ENCODE results near the gene UNC5A. TPM values are rescaled to one million over a fixed set of nuclear protein-coding genes. Genes with fewer than 3 reads are reported as not detected.

UNC5A gene
- total RNA-seq, 1 experiment from 2014 or later, result not detected

GRCh38 chr5:176901260-176902101 is 91.1 kb downstream of the UNC5A start:
- H3K27ac ChIP-seq, result no peak overlapping the region
- H3K9me3 ChIP-seq (replicated peaks), result no peaks in the 10 kb centered on the region
- H3K36me3 ChIP-seq, result peaks cover 45% of the 10 kb centered on the region
- H3K27me3 ChIP-seq (replicated peaks), result no peaks in the 10 kb centered on the region; the same call in 1 of the 2 replicates
- H3K4me3 ChIP-seq, result no peak overlapping the region
- DNase-seq (ENCODE audit: low read depth in 1 of 2, low spot score in 2 of 2), result peak in 1 of 2 experiments; percentile 36
- H3K4me1 ChIP-seq (replicated peaks), result no peaks in the 10 kb centered on the region

DNA sequence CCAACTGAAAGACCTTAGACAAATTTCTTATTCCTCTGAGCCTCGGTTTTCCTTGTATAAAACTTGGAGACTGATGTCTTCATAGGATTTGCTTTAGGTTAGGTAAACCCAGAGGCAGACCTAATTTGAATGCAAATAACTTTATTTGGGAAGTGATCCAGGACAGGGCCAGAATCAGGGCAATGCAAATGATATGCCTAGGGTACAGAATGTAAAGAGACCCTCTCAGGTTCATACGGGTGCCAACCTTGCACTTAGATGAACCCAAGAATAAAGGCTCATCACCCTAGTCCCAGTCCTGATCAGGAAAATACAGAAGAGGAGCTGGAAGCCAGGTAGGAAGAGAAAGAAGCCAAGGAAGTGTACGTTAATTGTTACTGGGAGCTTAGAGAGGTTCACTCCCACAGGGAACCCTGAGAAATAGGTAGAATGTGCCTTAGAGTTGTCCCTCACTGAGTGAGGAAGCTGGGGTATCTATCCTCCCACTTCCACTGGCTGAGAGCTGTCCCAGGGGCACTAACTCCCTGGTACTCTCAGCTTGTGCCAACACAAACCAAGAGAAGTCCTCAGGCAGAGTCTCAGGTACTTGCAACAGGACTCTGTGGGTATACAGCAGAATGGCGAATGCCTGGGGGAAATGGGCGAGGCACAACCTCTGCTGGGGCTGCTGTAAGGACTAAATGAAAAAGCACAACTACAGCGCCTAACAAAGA is 91.9 kb downstream of the UNC5A start:
- Histone ChIP-seq H3K4me3 (no peak overlapping the region), H3K4me1 (replicated peaks) (no peaks in the 10 kb centered on the region), H3K9me3 (replicated peaks) (no peaks in the 10 kb centered on the region), H3K27ac (no peak overlapping the region), H3K36me3 (peaks cover 53% of the 10 kb centered on the region), H3K27me3 (replicated peaks) (no peaks in the 10 kb centered on the region)
- no peak for DNase-seq (ENCODE audit: low read depth in 1 of 2, low spot score in 2 of 2)

DNA sequence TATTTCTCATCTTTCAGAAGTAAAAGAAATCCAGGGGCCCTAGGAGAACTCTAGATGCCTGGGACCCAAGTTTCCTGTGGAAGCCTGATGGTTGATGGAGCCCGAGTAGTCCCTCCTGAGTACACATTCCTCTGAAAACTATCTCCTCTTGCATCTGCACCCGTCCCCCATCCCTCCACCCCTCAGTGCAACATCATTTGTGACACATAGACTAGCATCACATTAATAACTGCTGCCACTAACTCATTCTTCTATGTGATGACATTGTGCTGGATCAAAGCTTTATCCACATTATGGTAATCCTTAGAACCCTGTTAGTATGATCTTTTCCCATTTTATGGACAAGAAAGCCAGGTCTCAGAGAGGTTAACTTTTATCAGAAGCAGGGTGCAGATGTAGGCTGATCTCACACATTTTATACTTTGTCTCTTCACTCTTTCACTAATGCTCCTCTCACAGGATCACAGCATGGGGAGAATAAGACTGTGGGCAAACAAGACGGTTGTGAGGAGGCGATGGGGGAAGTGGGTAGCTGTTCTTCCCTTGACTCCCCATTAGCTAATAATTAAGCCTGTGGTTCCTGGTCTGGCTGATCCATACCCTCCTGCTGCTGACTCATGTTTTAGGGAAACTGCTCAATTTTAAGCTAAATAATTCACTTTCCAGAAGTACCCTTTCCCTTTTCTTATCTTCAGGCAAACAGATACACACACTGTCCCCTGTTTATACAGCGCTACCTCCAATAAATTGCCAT is 92.7 kb downstream of the UNC5A start:
- Histone ChIP-seq H3K27ac (no peak overlapping the region), H3K27me3 (replicated peaks) (no peaks in the 10 kb centered on the region), H3K4me1 (replicated peaks) (no peaks in the 10 kb centered on the region), H3K36me3 (peaks cover 62% of the 10 kb centered on the region), H3K4me3 (no peak overlapping the region), H3K9me3 (replicated peaks) (no peaks in the 10 kb centered on the region)
- DNase-seq (ENCODE audit: low read depth in 1 of 2, low spot score in 2 of 2), result no peak

GRCh38 chr5:176904276-176904675 is 93.9 kb downstream of the UNC5A start:
- Histone ChIP-seq H3K36me3 (peaks cover 71% of the 10 kb centered on the region), H3K27ac (no peak overlapping the region), H3K4me3 (no peak overlapping the region), H3K27me3 (replicated peaks) (no peaks in the 10 kb centered on the region), H3K4me1 (replicated peaks) (no peaks in the 10 kb centered on the region), H3K9me3 (replicated peaks) (no peaks in the 10 kb centered on the region)
- DNase-seq (ENCODE audit: low read depth in 1 of 2, low spot score in 2 of 2), result no peak

DNA sequence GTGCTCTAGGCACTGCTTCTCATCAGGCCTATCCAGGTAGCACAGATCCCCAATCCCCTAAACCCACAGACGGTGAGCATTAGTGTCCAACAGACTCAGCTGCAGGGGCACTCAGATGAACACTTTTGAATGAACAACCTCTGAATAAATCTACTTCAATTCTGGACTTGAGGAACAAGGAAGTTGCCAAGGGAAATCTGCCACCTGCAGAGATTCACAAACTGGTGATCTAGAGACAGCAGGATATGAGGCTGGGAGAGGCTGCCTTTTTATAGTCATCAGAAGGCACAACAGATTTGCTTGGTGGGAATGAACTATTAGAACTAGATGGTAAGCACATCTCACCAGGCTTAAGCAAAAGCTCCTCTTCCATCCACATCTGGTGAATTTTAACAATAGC is 95.8 kb downstream of the UNC5A start:
- Histone ChIP-seq H3K27me3 (replicated peaks) (no peaks in the 10 kb centered on the region), H3K4me1 (replicated peaks) (no peaks in the 10 kb centered on the region), H3K9me3 (replicated peaks) (no peaks in the 10 kb centered on the region), H3K4me3 (no peak overlapping the region), H3K27ac (no peak overlapping the region), H3K36me3 (peaks cover 80% of the 10 kb centered on the region)
- no peak for DNase-seq (ENCODE audit: low read depth in 1 of 2, low spot score in 2 of 2)

DNA sequence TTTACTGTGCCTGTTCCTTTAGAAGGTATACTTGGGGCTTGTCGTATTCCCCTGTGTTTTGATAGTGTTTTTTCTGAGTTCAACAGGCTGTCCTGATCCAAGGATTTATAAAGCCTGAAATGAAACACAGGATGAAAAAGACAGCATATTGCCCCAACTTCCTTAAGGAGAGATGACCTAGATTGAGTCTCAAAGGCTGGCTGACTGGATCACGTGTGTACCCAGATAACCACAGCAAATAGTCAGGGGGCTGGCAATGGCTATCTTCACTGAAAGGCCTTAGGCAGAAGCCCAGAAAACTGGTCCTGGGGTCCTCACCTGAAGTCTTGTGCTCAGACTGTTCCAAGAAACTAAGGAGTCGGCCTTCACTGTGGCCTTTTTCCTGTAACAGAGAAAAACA is 96.4 kb downstream of the UNC5A start:
- DNase-seq (ENCODE audit: low read depth in 1 of 2, low spot score in 2 of 2), result no peak
- peaks cover 84% of the 10 kb centered on the region for H3K36me3 ChIP-seq
- no peak overlapping the region for H3K4me3 ChIP-seq

GRCh38 chr5:176908675-176909368 is 98.5 kb downstream of the UNC5A start:
- Histone ChIP-seq H3K36me3 (peaks cover 66% of the 10 kb centered on the region), H3K4me1 (replicated peaks) (no peaks in the 10 kb centered on the region), H3K27me3 (replicated peaks) (no peaks in the 10 kb centered on the region), H3K9me3 (replicated peaks) (no peaks in the 10 kb centered on the region), H3K4me3 (no peak overlapping the region), H3K27ac (no peak overlapping the region)
- no peak for DNase-seq (ENCODE audit: low read depth in 1 of 2, low spot score in 2 of 2)

More for the DNA sequence above, 96.4 kb downstream of the UNC5A start:
- Histone ChIP-seq H3K9me3 (replicated peaks) (no peaks in the 10 kb centered on the region), H3K4me1 (replicated peaks) (no peaks in the 10 kb centered on the region), H3K27me3 (replicated peaks) (no peaks in the 10 kb centered on the region), H3K27ac (no peak overlapping the region)

DNA sequence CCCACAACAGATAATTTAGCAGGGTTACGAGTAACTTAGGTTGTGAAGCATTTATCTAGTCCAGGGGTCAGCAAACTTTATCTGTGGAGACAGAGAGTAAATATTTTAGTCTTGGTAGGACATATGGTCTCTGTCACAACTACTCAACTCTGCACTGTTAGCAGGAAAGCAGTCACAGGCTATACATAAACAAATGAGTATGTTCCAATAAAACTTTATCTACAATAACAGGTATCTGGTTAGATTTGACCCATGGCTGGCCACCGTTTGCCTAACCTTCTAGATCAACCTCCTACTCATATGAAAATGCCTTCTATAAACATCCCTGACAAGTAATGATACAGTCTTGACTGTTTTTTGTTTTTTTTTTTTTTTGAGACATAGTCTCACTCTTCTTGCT is 101.8 kb downstream of the UNC5A start:
- Histone ChIP-seq H3K9me3 (replicated peaks) (no peaks in the 10 kb centered on the region), H3K4me1 (replicated peaks) (no peaks in the 10 kb centered on the region), H3K27ac (no peak overlapping the region), H3K36me3 (peaks cover 44% of the 10 kb centered on the region), H3K27me3 (replicated peaks) (no peaks in the 10 kb centered on the region), H3K4me3 (no peak overlapping the region)
- DNase-seq (ENCODE audit: low read depth in 1 of 2, low spot score in 2 of 2), result no peak

GRCh38 chr5:176915906-176916305 is 105.5 kb downstream of the UNC5A start:
- DNase-seq (ENCODE audit: low read depth in 1 of 2, low spot score in 2 of 2), result no peak
- peaks cover 28% of the 10 kb centered on the region for H3K36me3 ChIP-seq
- no peaks in the 10 kb centered on the region for H3K4me1 ChIP-seq (replicated peaks)
- no peak overlapping the region for H3K27ac ChIP-seq
- H3K4me3 ChIP-seq, result no peak overlapping the region
- H3K9me3 ChIP-seq (replicated peaks), result no peaks in the 10 kb centered on the region
- no peaks in the 10 kb centered on the region for H3K27me3 ChIP-seq (replicated peaks)

GRCh38 chr5:176916337-176916736 is 106.0 kb downstream of the UNC5A start:
- Histone ChIP-seq H3K4me3 (no peak overlapping the region), H3K27ac (no peak overlapping the region), H3K36me3 (peaks cover 30% of the 10 kb centered on the region), H3K27me3 (replicated peaks) (no peaks in the 10 kb centered on the region), H3K9me3 (replicated peaks) (no peaks in the 10 kb centered on the region), H3K4me1 (replicated peaks) (no peaks in the 10 kb centered on the region)
- DNase-seq (ENCODE audit: low read depth in 1 of 2, low spot score in 2 of 2), result no peak

DNA sequence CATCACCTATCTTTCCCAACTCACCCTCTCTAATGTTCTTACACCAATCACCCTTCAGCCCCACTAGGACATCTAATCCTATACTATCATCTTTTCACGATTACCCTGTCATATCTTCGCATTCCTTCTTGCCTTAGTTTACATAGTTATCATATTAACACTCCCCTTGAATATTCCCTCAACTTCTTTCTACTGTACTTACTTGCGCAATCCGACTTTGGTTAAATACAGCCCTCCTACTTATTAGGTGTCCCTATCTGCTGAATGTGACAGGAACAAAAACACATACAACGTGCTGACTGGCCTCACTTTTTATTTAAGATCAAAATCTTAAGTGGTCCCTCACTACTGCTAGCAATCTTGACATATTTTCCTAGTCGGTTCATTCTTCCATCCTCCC is 108.3 kb downstream of the UNC5A start:
- Histone ChIP-seq H3K27me3 (replicated peaks) (no peaks in the 10 kb centered on the region), H3K27ac (no peak overlapping the region), H3K4me1 (replicated peaks) (peaks cover 6% of the 10 kb centered on the region; the same call in 1 of the 2 replicates), H3K4me3 (no peak overlapping the region), H3K36me3 (peaks cover 31% of the 10 kb centered on the region), H3K9me3 (replicated peaks) (no peaks in the 10 kb centered on the region)
- DNase-seq (ENCODE audit: low read depth in 1 of 2, low spot score in 2 of 2), result no peak

DNA sequence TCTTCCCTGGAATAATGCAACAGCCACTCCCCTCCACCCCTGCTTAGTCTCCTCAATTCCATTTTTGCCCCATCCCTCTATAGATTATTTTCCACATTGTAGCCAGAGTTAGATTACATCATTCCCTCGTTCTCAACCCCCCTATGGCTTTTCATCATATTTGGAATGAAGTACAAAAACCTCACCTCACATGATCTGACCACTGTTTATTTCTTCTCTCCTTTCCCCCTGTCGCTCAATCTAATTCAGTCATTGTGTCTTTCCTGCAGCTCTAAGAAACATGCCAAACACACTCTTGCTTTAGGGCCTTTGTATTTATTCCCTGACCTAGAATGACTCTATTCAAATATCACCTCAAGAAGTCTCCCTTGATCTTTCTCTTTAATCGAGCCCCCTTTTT is 111.4 kb downstream of the UNC5A start:
- Histone ChIP-seq H3K36me3 (peaks cover 27% of the 10 kb centered on the region), H3K9me3 (replicated peaks) (no peaks in the 10 kb centered on the region), H3K4me3 (no peak overlapping the region), H3K4me1 (replicated peaks) (peaks cover 6% of the 10 kb centered on the region; the same call in 1 of the 2 replicates), H3K27ac (no peak overlapping the region), H3K27me3 (replicated peaks) (no peaks in the 10 kb centered on the region)
- DNase-seq (ENCODE audit: low read depth in 1 of 2, low spot score in 2 of 2), result peak in 1 of 2 experiments; percentile 16

- no peaks in the 10 kb centered on the region for H3K9me3 ChIP-seq (replicated peaks)
- H3K4me3 ChIP-seq, result no peak overlapping the region
- H3K27ac ChIP-seq, result no peak overlapping the region
- peaks cover 24% of the 10 kb centered on the region for H3K36me3 ChIP-seq
- DNase-seq (ENCODE audit: low read depth in 1 of 2, low spot score in 2 of 2), result no peak
- no peaks in the 10 kb centered on the region for H3K27me3 ChIP-seq (replicated peaks)
- peaks cover 6% of the 10 kb centered on the region; the same call in 1 of the 2 replicates for H3K4me1 ChIP-seq (replicated peaks)
Observed at GRCh38 chr5:176922817-176923216, 112.5 kb downstream of the UNC5A start.

Measured in SJSA1 (cell line).